ENCODE data around the gene RALGPS1.

DNA sequence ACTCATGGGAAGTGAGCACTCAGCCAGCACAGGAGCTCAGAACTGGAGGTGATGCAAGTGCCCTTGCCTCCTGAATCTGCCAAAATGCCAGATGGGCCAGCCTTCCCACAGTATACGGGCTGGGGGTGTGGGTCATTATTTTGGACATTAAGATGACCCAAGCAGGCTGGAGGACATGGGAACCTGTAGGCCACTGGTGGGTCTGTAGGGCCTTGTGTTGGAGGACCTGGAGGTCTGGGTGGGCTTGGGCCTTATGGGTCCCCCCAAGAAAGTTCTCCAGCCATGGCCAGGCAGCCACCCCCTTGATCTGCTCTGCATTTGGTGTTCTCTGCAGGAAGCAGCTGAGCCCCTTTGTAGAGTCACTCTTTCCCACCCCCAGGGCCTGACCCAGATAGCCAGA, 278.9 kb downstream of the RALGPS1 start:
- TF ChIP-seq, protein P1, sequence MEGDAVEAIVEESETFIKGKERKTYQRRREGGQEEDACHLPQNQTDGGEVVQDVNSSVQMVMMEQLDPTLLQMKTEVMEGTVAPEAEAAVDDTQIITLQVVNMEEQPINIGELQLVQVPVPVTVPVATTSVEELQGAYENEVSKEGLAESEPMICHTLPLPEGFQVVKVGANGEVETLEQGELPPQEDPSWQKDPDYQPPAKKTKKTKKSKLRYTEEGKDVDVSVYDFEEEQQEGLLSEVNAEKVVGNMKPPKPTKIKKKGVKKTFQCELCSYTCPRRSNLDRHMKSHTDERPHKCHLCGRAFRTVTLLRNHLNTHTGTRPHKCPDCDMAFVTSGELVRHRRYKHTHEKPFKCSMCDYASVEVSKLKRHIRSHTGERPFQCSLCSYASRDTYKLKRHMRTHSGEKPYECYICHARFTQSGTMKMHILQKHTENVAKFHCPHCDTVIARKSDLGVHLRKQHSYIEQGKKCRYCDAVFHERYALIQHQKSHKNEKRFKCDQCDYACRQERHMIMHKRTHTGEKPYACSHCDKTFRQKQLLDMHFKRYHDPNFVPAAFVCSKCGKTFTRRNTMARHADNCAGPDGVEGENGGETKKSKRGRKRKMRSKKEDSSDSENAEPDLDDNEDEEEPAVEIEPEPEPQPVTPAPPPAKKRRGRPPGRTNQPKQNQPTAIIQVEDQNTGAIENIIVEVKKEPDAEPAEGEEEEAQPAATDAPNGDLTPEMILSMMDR (IDR thresholded peaks at IDR 0.05) = no peak
- no peak for TF ChIP-seq POLR2A (IDR thresholded peaks at IDR 0.05)
- no peak for TF ChIP-seq EP300 (IDR thresholded peaks at IDR 0.05)
